Hypothalamus (tissue), 51 donors: ENCODE results near the gene AVPR2.

Source experiments
- DNase-seq, 51 donors: peaks; one replicate each; lab custom pipeline; 2025; lab: John Stamatoyannopoulos, UW

The AVPR2 gene

GRCh38 chrX:153903991-153904957 lies at the start of gene AVPR2:
AVPR2 (plus strand) TSS chrX:153904673; CDS start chrX:153905146, 473 bp downstream.
- no peak for DNase-seq

GRCh38 chrX:153854702-153855101 lies 49.8 kb upstream of the AVPR2 start:
- DNase-seq, result no peak

DNA sequence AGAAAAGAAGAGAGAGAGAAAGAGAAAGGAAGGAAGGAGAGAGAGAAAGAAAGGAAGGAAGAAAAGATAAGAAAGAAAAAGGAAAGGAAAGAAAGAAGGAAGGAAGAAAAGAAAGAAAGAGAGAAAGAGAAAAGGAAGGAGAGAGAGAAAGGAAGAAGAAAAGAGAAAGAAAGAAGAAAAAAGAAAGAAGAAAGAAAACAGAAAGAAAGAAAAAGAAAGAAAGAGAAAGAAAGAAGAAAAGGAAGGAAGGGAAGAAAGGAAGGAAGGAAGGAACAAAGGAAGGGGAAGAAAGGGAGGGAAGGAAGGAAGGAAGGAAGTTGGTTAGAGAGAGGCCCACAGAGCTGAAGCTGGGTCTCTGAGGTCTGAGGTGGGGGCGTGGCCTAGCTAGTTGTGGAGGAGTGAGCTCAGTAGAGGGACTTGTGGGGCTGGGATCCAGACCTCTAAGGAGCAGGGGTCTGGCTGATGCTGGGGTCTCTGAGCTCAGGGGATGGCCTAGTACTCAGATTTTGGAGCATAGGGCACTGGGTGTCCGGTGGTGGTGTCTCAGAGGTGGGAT lies 47.0 kb upstream of the AVPR2 start:
- no peak for DNase-seq

- DNase-seq, result no peak
Measured at GRCh38 chrX:153861151-153861550, 43.3 kb upstream of the AVPR2 start.

DNA sequence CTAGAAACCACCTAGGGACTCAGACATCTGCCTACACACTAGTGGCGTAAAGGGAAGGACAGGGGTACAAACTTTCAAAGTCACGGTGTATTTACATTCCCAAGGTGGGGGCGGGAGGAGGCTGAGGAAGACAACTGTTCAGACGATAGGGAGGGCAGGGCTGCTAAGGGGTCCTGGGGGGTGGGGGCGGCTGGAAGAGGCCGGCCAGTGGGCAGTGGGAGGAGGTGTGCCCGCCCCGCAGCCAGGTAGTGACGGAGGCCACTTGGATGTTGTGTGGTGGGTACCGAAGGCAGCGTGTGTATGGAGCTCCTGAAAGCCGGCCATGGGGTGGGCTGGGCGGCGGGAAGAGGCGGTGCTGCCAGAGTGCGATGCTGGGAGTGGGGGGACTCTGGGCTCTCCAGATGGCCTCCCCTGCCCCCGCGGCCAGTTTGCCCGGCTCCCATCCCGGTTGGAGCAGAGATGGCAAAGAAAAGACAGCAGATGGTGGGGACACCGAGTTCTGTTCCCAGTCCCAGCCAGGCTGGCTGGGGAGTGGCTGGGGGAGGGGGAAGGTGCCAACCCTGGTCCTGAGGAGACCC lies 42.7 kb upstream of the AVPR2 start:
- no peak for DNase-seq

- DNase-seq, result no peak
Measured at GRCh38 chrX:153862369-153863250, 41.9 kb upstream of the AVPR2 start.

GRCh38 chrX:153863251-153863991 lies 41.1 kb upstream of the AVPR2 start:
- no peak for DNase-seq

DNA sequence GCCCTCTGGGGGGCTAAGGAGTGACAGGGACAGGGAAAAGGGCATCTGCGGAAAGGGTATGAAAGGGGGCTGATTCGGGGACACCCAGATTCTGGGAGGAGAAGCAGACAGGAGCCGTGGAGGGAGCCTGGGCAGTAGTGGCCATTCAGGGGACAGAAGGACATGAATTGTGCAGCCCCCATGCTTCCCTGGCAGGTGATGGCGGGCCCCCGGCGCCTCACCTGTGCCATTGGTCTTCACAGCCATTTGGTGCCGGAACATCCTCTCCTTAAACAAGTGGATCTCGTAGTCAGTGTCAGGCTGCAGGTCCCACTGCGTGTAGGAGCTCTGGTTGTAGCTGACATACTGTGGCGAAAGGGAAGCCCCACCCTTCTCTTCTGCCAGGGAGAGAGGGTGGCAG lies 40.4 kb upstream of the AVPR2 start:
- no peak for DNase-seq

DNA sequence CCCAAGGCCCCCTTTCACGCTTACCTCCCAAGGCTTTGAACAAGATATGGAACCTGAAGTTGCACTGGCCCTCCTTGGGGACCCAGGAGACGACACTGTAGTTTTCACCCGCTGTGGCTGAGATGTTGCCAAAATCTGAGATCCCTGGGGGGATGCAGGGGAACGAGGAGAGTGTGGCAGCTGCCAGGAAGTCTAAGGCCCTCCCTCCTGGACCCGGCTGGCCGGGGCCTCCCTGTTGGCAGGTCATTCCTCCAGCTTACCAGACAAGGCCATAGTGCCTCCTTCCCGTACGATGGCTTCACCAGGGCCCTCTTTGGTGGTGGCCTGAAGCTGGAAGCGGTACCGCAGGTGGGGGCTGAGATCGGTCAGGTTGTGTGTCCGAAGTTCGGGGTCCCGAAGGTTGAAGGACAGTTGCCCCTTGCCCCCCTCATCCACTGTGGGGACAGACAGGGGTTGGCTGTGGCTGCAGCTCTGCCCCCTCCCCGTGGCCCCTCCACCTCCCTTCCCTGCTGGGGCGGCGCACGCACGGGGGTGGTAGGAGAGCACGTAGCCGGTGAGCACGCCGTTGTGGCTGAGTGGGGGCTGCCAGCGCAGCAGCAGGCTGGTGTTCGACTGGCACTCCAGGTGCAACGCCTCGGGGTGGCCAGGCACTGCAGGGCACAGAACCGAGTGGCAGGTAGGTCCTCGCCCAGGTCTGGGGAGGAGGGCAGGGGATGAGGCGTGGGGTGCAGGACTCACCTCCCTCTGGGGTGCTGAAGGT lies 39.7 kb upstream of the AVPR2 start:
- DNase-seq, result no peak

DNA sequence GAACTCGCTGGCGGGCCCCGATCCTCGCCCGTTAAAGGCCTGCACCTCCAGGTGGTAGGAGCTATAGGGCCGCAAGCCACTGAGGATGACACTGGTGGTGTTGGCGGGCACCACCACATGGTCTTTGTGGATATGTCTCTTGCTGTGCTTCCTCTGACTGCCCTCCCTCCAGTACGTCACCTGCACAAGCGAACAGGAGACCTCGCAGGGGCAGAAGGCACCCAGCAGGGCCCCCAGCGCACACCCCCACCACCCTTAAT lies 39.2 kb upstream of the AVPR2 start:
- DNase-seq, result no peak

GRCh38 chrX:153865685-153866084 lies 38.8 kb upstream of the AVPR2 start:
- no peak for DNase-seq

GRCh38 chrX:153866302-153867019 lies 38.0 kb upstream of the AVPR2 start:
- DNase-seq, result no peak

DNA sequence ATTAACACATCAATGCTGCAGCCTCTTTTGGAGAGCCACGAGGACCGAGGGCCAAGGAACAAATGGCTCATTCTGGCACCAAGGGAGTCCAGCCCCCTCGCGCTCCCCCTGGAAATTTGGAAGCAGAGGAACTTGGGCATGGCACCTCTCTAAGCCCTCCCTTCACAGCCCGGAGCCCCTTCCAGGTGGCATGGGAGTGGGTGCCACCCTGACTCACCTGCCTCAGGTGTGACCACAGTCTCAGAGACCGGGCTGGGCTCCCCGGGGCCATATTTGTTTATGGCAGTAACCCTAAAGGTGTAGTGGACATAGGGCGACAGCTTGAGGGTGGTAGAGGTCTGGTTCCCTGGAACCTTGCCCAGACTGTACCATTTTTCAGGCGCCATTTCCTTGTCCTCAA lies 37.3 kb upstream of the AVPR2 start:
- no peak for DNase-seq

GRCh38 chrX:153867671-153868070 lies 36.8 kb upstream of the AVPR2 start:
- no peak for DNase-seq

GRCh38 chrX:153868576-153869472 lies 35.6 kb upstream of the AVPR2 start:
- no peak for DNase-seq

GRCh38 chrX:153869473-153870287 lies 34.8 kb upstream of the AVPR2 start:
- DNase-seq, result no peak

- no peak for DNase-seq
Measured at GRCh38 chrX:153870288-153870690, 34.2 kb upstream of the AVPR2 start.
